ENCODE measurements around the gene PYM1. TPM values are rescaled to one million over a fixed set of nuclear protein-coding genes. Genes with fewer than 3 reads are reported as not detected.

Gene PYM1
- total RNA-seq, 3 donors from 2014 or later (not counting 1 experiment from before 2014, with no cell fraction given): 18.5 to 21.2 (median 19.1) TPM

GRCh38 chr12:55946553-55946952 lies 18.9 kb upstream of the PYM1 start:
- TF ChIP-seq, protein P1, sequence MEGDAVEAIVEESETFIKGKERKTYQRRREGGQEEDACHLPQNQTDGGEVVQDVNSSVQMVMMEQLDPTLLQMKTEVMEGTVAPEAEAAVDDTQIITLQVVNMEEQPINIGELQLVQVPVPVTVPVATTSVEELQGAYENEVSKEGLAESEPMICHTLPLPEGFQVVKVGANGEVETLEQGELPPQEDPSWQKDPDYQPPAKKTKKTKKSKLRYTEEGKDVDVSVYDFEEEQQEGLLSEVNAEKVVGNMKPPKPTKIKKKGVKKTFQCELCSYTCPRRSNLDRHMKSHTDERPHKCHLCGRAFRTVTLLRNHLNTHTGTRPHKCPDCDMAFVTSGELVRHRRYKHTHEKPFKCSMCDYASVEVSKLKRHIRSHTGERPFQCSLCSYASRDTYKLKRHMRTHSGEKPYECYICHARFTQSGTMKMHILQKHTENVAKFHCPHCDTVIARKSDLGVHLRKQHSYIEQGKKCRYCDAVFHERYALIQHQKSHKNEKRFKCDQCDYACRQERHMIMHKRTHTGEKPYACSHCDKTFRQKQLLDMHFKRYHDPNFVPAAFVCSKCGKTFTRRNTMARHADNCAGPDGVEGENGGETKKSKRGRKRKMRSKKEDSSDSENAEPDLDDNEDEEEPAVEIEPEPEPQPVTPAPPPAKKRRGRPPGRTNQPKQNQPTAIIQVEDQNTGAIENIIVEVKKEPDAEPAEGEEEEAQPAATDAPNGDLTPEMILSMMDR (IDR thresholded peaks at IDR 0.05): no peak
- Histone ChIP-seq H3K9me3 (ENCODE audit: control insufficient read depth, insufficient read depth, low read length) (no peaks in the 10 kb centered on the region), H3K27ac (ENCODE audit: low read length) (no peak overlapping the region), H3K4me3 (ENCODE audit: low read length) (no peak overlapping the region), H3K27me3 (ENCODE audit: control insufficient read depth, insufficient read depth, low read length) (no peaks in the 10 kb centered on the region), H3K36me3 (ENCODE audit: control insufficient read depth, insufficient read depth, low read length) (peaks cover 61% of the 10 kb centered on the region), H3K4me1 (ENCODE audit: control insufficient read depth, insufficient read depth, low read length) (no peaks in the 10 kb centered on the region)
- no peak for ATAC-seq
- DNase-seq: no peak
- intact Hi-C loops (cut with micrococcal nuclease): no loop called here
- Mint-ChIP-seq H3K9me3 (no peaks in the 10 kb centered on the region), H3K4me1 (peaks cover 0 to 2% of the 10 kb centered on the region in 2 donors), H3K27ac (no peak overlapping the region), H3K27me3 (ENCODE audit: low read depth in 2 of 2) (no peaks in the 10 kb centered on the region), H3K36me3 (peaks cover 19% of the 10 kb centered on the region), H3K4me3 (no peak overlapping the region)
- 86% methylated on average over 5 of the region's 6 CpGs for WGBS (ENCODE audit: insufficient coverage)

- H3K4me1 ChIP-seq (ENCODE audit: control insufficient read depth, insufficient read depth, low read length): peaks cover 11% of the 10 kb centered on the region
- H3K4me1 Mint-ChIP-seq: peaks cover 10 to 12% of the 10 kb centered on the region in 2 donors
Observed at GRCh38 chr12:55942577-55943136, 15.0 kb upstream of the PYM1 start.

DNA sequence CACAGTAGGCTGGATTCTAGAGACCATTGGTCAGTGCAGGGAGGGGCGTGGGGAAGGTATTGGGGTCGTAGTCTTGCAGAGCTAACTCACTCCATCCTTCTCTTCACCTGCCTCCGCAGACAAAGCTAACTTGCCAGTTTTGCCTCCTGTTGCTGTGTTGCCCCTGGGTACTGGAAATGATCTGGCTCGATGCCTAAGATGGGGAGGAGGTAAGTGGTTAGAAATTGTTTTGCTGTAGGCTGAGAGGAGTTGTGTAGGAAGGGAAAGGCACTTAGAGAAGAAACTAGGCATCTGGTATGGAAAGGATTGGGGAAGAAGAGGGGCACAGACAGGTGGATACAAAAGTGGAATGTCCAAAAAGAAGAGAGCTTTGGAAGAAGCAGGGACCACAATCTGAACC lies 14.4 kb upstream of the PYM1 start:
- no peak for DNase-seq
- H3K4me1 ChIP-seq (ENCODE audit: control insufficient read depth, insufficient read depth, low read length): peaks cover 11% of the 10 kb centered on the region
- no peak overlapping the region for H3K27ac Mint-ChIP-seq
- no peaks in the 10 kb centered on the region for H3K9me3 ChIP-seq (ENCODE audit: control insufficient read depth, insufficient read depth, low read length)
- H3K36me3 ChIP-seq (ENCODE audit: control insufficient read depth, insufficient read depth, low read length): peaks cover 78% of the 10 kb centered on the region
- TF ChIP-seq, protein P1 (IDR thresholded peaks at IDR 0.05): no peak
- H3K36me3 Mint-ChIP-seq: peaks cover 19% of the 10 kb centered on the region
- no peaks in the 10 kb centered on the region for H3K27me3 Mint-ChIP-seq (ENCODE audit: low read depth in 2 of 2)
- H3K27me3 ChIP-seq (ENCODE audit: control insufficient read depth, insufficient read depth, low read length): no peaks in the 10 kb centered on the region
- ATAC-seq: no peak
- H3K4me1 Mint-ChIP-seq: peaks cover 10 to 12% of the 10 kb centered on the region in 2 donors
- 96% methylated on average over 2 of the region's 4 CpGs for WGBS (ENCODE audit: insufficient coverage)
- H3K9me3 Mint-ChIP-seq: no peaks in the 10 kb centered on the region
- no peak overlapping the region for H3K27ac ChIP-seq (ENCODE audit: low read length)
- no peak overlapping the region for H3K4me3 Mint-ChIP-seq
- no peak overlapping the region for H3K4me3 ChIP-seq (ENCODE audit: low read length)
- intact Hi-C loops (cut with micrococcal nuclease): no loop called here

More at GRCh38 chr12:55942577-55943136, 15.0 kb upstream of the PYM1 start:
- Histone ChIP-seq H3K27ac (ENCODE audit: low read length) (no peak overlapping the region), H3K36me3 (ENCODE audit: control insufficient read depth, insufficient read depth, low read length) (peaks cover 80% of the 10 kb centered on the region), H3K9me3 (ENCODE audit: control insufficient read depth, insufficient read depth, low read length) (no peaks in the 10 kb centered on the region), H3K4me3 (ENCODE audit: low read length) (no peak overlapping the region), H3K27me3 (ENCODE audit: control insufficient read depth, insufficient read depth, low read length) (no peaks in the 10 kb centered on the region)
- no peaks in the 10 kb centered on the region for H3K9me3 Mint-ChIP-seq
- H3K27ac Mint-ChIP-seq: no peak overlapping the region
- H3K4me3 Mint-ChIP-seq: no peak overlapping the region
- no peaks in the 10 kb centered on the region for H3K27me3 Mint-ChIP-seq (ENCODE audit: low read depth in 2 of 2)
- ATAC-seq: no peak
- DNase-seq: no peak
- intact Hi-C loops (cut with micrococcal nuclease): no loop called here
- H3K36me3 Mint-ChIP-seq: peaks cover 19% of the 10 kb centered on the region
- TF ChIP-seq, protein P1 (IDR thresholded peaks at IDR 0.05): no peak
- 96% methylated on average over 1 of the region's 1 CpG for WGBS (ENCODE audit: insufficient coverage)
